Hepatocyte (in vitro differentiated cells): Measurements from ENCODE around the gene POLD3.

Source experiments
- CTCF ChIP-seq: fragments of 200-600 bp; sonication (generic); IDR thresholded peaks from 2 replicates; pipeline ENCODE4 v1.5.1; 2016; ENCODE audit warnings: antibody characterized with exemption, mild to moderate bottlenecking; ENCODE audit not compliant: poor library complexity
- EZH2 ChIP-seq: fragments of 200-600 bp; sonication (generic); IDR thresholded peaks from 2 replicates; pipeline ENCODE4 v1.6.1; 2016; ENCODE audit warnings: antibody characterized with exemption, mild to moderate bottlenecking, borderline replicate concordance

- TF ChIP-seq CTCF (no peak), EZH2 (no peak)
These were observed 28.1 kb downstream of the POLD3 start for GRCh38 chr11:74620531-74620930.
